ENCODE results near the gene MXI1. TPM values are rescaled to one million over a fixed set of nuclear protein-coding genes. Genes with fewer than 3 reads are reported as not detected.
"Not testable (repeated sequence)": the region's sequence is repeated elsewhere in the genome, so short reads cannot be mapped to it uniquely, and the experiment has no call there.

MXI1 gene
- total RNA-seq, 1 experiment from 2014 or later: 8.4 TPM

GRCh38 chr10:110327262-110327914, 120.0 kb downstream of the MXI1 start:
- intact Hi-C loops (cut with micrococcal nuclease; ENCODE audit: unreplicated experiment): loop anchor here (2.0 to 5.0 kb wide), 3 partner anchors 71 to 175 kb away; no protein-coding TSS in a partner anchor
- CTCF ChIA-PET: interaction anchor here (0.8 to 1.2 kb wide), 4 partner anchors 27 to 93 kb away, joined by 3 to 4 read pairs (median 4); no protein-coding TSS in a partner anchor
- peak overlapping the region; percentile 92 for H3K27ac Mint-ChIP-seq (ENCODE audit: unreplicated experiment)
- TF ChIP-seq, protein P1, sequence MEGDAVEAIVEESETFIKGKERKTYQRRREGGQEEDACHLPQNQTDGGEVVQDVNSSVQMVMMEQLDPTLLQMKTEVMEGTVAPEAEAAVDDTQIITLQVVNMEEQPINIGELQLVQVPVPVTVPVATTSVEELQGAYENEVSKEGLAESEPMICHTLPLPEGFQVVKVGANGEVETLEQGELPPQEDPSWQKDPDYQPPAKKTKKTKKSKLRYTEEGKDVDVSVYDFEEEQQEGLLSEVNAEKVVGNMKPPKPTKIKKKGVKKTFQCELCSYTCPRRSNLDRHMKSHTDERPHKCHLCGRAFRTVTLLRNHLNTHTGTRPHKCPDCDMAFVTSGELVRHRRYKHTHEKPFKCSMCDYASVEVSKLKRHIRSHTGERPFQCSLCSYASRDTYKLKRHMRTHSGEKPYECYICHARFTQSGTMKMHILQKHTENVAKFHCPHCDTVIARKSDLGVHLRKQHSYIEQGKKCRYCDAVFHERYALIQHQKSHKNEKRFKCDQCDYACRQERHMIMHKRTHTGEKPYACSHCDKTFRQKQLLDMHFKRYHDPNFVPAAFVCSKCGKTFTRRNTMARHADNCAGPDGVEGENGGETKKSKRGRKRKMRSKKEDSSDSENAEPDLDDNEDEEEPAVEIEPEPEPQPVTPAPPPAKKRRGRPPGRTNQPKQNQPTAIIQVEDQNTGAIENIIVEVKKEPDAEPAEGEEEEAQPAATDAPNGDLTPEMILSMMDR (IDR thresholded peaks at IDR 0.05; ENCODE audit: unreplicated experiment): no peak
- peak overlapping the region; percentile 50 for H3K4me3 Mint-ChIP-seq (ENCODE audit: low read depth, unreplicated experiment)
- DNase-seq: peak; percentile 23
- H3K9me3 Mint-ChIP-seq (ENCODE audit: low read depth, unreplicated experiment): peaks cover 6% of the 10 kb centered on the region
- peaks cover 41% of the 10 kb centered on the region for H3K4me1 Mint-ChIP-seq (ENCODE audit: low read depth, unreplicated experiment)
- no peaks in the 10 kb centered on the region for H3K27me3 Mint-ChIP-seq (ENCODE audit: unreplicated experiment)
- BruUV-seq (replicated peaks): no TSS peak
- peaks cover 10% of the 10 kb centered on the region for H3K36me3 Mint-ChIP-seq (ENCODE audit: insufficient read depth, unreplicated experiment)

DNA sequence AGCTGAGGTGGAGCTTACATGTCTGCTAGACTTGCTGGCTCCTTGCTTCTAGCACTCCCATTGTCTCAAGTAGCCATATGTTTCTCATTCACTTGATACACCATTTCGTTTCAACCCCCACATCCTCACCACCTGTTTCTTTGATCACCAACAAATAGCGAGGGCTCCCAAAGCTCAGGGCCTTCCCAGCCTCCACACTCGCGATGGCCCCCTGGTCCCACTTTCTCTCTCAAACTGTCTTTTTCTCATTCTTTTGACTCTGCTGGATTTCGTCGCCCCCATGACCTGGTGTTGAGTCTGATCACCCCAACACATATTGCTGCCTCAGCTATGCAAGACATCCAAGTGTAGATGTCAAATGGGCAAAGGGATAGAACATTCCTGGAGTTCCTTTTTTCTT, 123.3 kb downstream of the MXI1 start:
- DNase-seq: no peak
- Mint-ChIP-seq H3K27me3 (ENCODE audit: unreplicated experiment) (no peaks in the 10 kb centered on the region), H3K27ac (ENCODE audit: unreplicated experiment) (no peak overlapping the region), H3K9me3 (ENCODE audit: low read depth, unreplicated experiment) (peaks cover 6% of the 10 kb centered on the region), H3K4me1 (ENCODE audit: low read depth, unreplicated experiment) (peaks cover 20% of the 10 kb centered on the region), H3K36me3 (ENCODE audit: insufficient read depth, unreplicated experiment) (peaks cover 10% of the 10 kb centered on the region), H3K4me3 (ENCODE audit: low read depth, unreplicated experiment) (no peak overlapping the region)
- TF ChIP-seq, protein P1 (IDR thresholded peaks at IDR 0.05; ENCODE audit: unreplicated experiment): no peak
- CTCF ChIA-PET: no interaction called here
- intact Hi-C loops (cut with micrococcal nuclease; ENCODE audit: unreplicated experiment): no loop called here
- BruUV-seq (replicated peaks): no TSS peak

DNA sequence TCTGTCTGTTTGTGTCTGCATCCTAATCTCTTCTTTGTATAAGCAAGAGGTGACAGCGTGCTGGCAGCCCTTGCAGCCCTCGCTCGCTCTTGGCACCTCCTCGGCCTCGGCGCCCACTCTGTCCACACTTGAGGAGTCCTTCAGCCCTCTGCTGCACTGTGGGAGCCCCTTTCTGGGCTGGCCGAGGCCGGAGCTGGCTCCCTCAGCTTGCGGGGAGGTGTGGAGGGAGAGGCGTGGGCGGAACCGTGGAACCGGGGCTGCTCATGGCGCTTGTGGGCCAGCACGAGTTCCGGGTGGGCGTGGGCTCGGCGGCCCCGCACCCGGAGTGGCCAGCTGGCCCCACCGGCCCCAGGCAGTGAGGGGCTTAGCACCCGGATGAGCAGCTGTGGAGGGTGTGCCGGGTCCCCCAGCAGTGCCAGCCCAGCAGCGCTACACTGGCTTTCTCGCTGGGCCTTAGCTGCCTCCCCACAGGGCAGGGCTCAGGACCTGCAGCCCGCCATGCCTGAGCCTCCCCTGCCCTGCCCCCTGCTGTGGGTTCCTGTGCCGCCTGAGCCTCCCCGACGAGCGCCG, 123.9 kb downstream of the MXI1 start:
- H3K27me3 Mint-ChIP-seq (ENCODE audit: unreplicated experiment); H3K9me3 Mint-ChIP-seq (ENCODE audit: low read depth, unreplicated experiment); intact Hi-C loops (cut with micrococcal nuclease; ENCODE audit: unreplicated experiment); BruUV-seq (replicated peaks); CTCF ChIA-PET; H3K27ac Mint-ChIP-seq (ENCODE audit: unreplicated experiment); DNase-seq; H3K36me3 Mint-ChIP-seq (ENCODE audit: insufficient read depth, unreplicated experiment); H3K4me3 Mint-ChIP-seq (ENCODE audit: low read depth, unreplicated experiment): not testable (repeated sequence)
- peaks cover 14% of the 10 kb centered on the region for H3K4me1 Mint-ChIP-seq (ENCODE audit: low read depth, unreplicated experiment)

GRCh38 chr10:110334061-110334656, 126.8 kb downstream of the MXI1 start:
- TF ChIP-seq, protein P1 (IDR thresholded peaks at IDR 0.05; ENCODE audit: unreplicated experiment): no peak
- no peak overlapping the region for H3K27ac Mint-ChIP-seq (ENCODE audit: unreplicated experiment)
- no peaks in the 10 kb centered on the region for H3K27me3 Mint-ChIP-seq (ENCODE audit: unreplicated experiment)
- no TSS peak for BruUV-seq (replicated peaks)
- no peaks in the 10 kb centered on the region for H3K4me1 Mint-ChIP-seq (ENCODE audit: low read depth, unreplicated experiment)
- intact Hi-C loops (cut with micrococcal nuclease; ENCODE audit: unreplicated experiment): no loop called here
- H3K9me3 Mint-ChIP-seq (ENCODE audit: low read depth, unreplicated experiment): peaks cover 6% of the 10 kb centered on the region
- DNase-seq: no peak
- H3K4me3 Mint-ChIP-seq (ENCODE audit: low read depth, unreplicated experiment): no peak overlapping the region
- CTCF ChIA-PET: no interaction called here
- H3K36me3 Mint-ChIP-seq (ENCODE audit: insufficient read depth, unreplicated experiment): no peaks in the 10 kb centered on the region

Data from Calu3 (cell line).